ENCODE data around the gene BICDL1.

The BICDL1 gene

GRCh38 chr12:120141336-120141735 lies 152.3 kb downstream of the BICDL1 start:
- no peak for DNase-seq (ENCODE audit: insufficient read length)
- TF ChIP-seq POLR2AphosphoS5 (IDR thresholded peaks at IDR 0.05; ENCODE audit: low read depth, low read length) (no peak), POLR2A (IDR thresholded peaks at IDR 0.05; ENCODE audit: low read depth, low read length) (no peak; the same call in 1 of the 2 replicates), TAF1 (IDR thresholded peaks at IDR 0.05; ENCODE audit: borderline replicate concordance, low read depth, low read length) (no peak)
- no peak for FAIRE-seq

DNA sequence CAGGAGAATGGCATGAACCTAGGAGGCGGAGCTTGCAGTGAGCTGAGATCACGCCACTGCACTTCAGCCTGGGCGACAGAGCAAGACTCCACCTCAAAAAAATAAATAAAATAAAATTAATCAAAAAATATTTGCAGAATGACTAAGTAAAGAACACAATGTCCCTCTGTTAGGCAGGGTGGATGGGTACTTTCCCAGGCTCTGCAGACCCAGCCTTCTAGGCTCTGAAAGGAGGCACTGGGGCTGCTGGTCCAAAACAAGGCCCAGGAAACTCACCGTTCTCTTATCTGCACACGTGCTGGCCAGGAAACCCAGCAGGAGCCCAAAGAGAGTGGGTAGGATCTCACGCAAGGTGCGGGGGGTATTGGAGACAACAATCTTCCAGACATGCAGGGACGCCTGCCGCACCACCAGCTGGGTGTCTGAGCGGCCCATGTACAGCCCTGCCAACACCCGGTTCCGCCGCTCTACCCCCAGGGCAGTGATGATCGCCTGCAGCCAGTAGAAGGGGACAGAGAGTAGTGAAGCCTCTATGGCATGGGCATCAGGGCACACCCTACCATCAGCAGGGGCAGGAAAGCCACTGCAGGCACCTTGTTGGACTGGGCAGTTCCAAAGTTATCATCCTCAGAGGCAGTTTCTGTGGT lies 153.3 kb downstream of the BICDL1 start:
- no peak for DNase-seq (ENCODE audit: insufficient read length)
- TF ChIP-seq POLR2A (IDR thresholded peaks at IDR 0.05; ENCODE audit: low read depth, low read length) (no peak), POLR2AphosphoS5 (IDR thresholded peaks at IDR 0.05; ENCODE audit: low read depth, low read length) (no peak), TAF1 (IDR thresholded peaks at IDR 0.05; ENCODE audit: borderline replicate concordance, low read depth, low read length) (no peak)
- FAIRE-seq: no peak
